WERI-Rb-1 (cell line): ENCODE results near the gene TBC1D2.
"Not testable (repeated sequence)": the region's sequence is repeated elsewhere in the genome, so short reads cannot be mapped to it uniquely, and the experiment has no call there.

Experiments used
- DNase-seq: peaks from one replicate; pipeline ENCODE4 v3.0.0-alpha.2; 2020
- H3K27ac ChIP-seq: fragments of 250-450 bp; sonication (Bioruptor Pico); 2 replicates; pipeline ENCODE4 v1.5.1; 2020; ENCODE audit warnings: mild to moderate bottlenecking, moderate library complexity
- H3K27me3 ChIP-seq: fragments of 250-450 bp; sonication (Bioruptor Pico); 2 replicates; pipeline ENCODE4 v1.5.1; 2021; ENCODE audit warnings: mild to moderate bottlenecking, low read depth, moderate library complexity; ENCODE audit not compliant: insufficient read depth, severe bottlenecking
- H3K36me3 ChIP-seq: fragments of 250-450 bp; sonication (Bioruptor Pico); 2 replicates; pipeline ENCODE4 v1.5.1; 2020; ENCODE audit warnings: mild to moderate bottlenecking, moderate library complexity
- H3K4me3 ChIP-seq: 2 replicates; pipeline ENCODE4 v1.5.1; 2011; ENCODE audit warnings: low read depth, mild to moderate bottlenecking, control low read depth, low read length
- H3K9me3 ChIP-seq: fragments of 250-450 bp; sonication (Bioruptor Pico); 2 replicates; pipeline ENCODE4 v1.5.1; 2021; ENCODE audit warnings: mild to moderate bottlenecking, moderate library complexity; ENCODE audit not compliant: severe bottlenecking
- TF ChIP-seq, protein P1 (sequence below): IDR thresholded peaks from 2 replicates; pipeline ENCODE4 v1.5.1; 2011; ENCODE audit warnings: low read depth, mild to moderate bottlenecking, control low read depth, inconsistent platforms, low read length

TBC1D2 gene

DNA sequence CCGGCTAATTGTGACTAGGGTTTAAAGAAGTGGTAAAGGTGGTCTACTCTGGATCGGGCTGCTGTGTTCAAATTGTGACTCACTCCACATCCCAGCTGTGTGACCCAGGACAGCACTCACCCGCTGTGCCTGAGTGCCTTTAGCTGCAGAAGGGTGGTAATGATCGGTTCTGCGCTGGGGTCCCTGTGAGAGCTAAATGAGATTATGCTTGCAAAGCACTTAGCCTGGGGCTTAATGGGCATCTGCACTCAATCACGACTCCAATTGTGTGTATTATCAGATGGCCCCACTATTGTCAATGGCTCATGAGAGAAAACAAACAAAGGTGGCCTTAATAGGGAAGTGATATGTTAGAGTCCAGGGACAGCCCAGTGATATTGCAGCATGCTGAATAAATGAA, 25.1 kb upstream of the TBC1D2 start:
- no peak overlapping the region for H3K27ac ChIP-seq
- no peak overlapping the region for H3K4me3 ChIP-seq
- TF ChIP-seq, protein P1, sequence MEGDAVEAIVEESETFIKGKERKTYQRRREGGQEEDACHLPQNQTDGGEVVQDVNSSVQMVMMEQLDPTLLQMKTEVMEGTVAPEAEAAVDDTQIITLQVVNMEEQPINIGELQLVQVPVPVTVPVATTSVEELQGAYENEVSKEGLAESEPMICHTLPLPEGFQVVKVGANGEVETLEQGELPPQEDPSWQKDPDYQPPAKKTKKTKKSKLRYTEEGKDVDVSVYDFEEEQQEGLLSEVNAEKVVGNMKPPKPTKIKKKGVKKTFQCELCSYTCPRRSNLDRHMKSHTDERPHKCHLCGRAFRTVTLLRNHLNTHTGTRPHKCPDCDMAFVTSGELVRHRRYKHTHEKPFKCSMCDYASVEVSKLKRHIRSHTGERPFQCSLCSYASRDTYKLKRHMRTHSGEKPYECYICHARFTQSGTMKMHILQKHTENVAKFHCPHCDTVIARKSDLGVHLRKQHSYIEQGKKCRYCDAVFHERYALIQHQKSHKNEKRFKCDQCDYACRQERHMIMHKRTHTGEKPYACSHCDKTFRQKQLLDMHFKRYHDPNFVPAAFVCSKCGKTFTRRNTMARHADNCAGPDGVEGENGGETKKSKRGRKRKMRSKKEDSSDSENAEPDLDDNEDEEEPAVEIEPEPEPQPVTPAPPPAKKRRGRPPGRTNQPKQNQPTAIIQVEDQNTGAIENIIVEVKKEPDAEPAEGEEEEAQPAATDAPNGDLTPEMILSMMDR = no peak
- peak; percentile 89 for DNase-seq
- H3K9me3 ChIP-seq = no peaks in the 10 kb centered on the region
- no peaks in the 10 kb centered on the region for H3K27me3 ChIP-seq
- H3K36me3 ChIP-seq = no peaks in the 10 kb centered on the region

DNA sequence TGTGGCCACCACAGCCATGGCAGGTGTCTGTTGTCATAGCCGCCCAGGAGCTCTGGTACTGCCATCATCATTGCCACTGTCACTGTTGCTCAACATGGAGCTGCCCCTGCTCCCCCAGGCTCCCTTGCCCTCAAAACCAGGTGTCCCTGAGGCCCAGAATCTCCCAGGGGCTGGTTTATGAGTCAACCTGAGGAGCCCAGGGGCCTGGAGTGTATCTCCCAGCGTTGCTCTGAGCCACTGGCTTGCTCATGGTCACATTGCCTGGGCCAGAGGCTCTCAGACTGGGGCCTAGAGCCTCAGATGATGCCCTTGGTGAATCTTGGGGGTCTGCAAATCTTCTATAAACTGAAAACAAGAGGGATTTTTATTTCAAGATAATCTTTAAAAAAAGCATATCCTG, 24.7 kb upstream of the TBC1D2 start:
- Histone ChIP-seq H3K4me3 (no peak overlapping the region), H3K9me3 (no peaks in the 10 kb centered on the region), H3K27ac (no peak overlapping the region), H3K27me3 (no peaks in the 10 kb centered on the region), H3K36me3 (no peaks in the 10 kb centered on the region)
- DNase-seq = no peak
- TF ChIP-seq, protein P1 = no peak

DNA sequence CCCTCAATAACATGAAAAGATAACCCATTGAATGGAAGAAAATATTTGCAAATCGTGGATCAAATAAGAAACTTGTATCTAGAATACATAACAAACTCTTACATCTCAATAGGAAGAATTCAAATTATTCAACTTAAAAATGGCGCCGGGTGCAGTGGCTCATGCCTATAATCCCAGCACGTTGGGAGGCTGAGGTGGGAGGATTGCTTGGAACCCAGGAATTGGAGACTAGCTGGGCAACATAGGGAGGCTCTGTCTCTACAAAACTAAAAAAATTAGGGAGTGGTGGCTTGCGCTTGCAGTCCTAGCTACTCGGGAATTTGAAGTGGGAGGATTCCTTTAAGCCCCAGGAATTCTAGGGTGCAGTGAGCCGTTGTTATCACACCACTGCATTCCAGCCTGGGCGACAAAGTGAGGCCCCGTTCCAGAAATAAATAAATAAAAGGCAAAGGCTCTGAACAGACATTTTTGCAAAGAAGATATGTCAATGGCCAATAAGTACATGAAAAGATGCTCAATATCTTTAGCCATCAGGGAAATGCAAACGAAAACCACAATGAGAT, 21.5 kb upstream of the TBC1D2 start:
- no peak for DNase-seq
- Histone ChIP-seq H3K4me3 (no peak overlapping the region), H3K9me3 (no peaks in the 10 kb centered on the region), H3K27ac (no peak overlapping the region), H3K27me3 (no peaks in the 10 kb centered on the region), H3K36me3 (no peaks in the 10 kb centered on the region)
- TF ChIP-seq, protein P1 = no peak

DNA sequence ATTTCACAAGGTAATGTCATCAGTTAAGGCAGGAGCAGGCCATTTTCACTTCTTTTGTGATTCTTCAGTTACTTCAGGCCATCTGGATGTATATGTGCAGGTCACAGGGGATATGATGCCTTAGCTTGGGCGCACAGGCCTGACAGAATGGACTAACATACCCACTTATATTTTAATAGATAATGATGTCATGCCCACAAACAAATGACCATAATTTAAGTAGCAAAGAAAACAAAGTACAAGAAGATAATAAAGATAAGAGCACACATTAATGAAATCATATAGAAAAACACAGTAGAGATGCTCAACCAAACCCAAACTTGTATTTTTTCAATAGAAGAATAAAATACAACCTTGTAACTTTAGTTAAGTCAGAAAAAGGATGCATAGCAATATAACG, 19.7 kb upstream of the TBC1D2 start:
- H3K27me3 ChIP-seq = no peaks in the 10 kb centered on the region
- DNase-seq = no peak
- H3K9me3 ChIP-seq = no peaks in the 10 kb centered on the region
- H3K36me3 ChIP-seq = no peaks in the 10 kb centered on the region
- H3K4me3 ChIP-seq = no peak overlapping the region
- H3K27ac ChIP-seq = no peak overlapping the region
- TF ChIP-seq, protein P1 = no peak

DNA sequence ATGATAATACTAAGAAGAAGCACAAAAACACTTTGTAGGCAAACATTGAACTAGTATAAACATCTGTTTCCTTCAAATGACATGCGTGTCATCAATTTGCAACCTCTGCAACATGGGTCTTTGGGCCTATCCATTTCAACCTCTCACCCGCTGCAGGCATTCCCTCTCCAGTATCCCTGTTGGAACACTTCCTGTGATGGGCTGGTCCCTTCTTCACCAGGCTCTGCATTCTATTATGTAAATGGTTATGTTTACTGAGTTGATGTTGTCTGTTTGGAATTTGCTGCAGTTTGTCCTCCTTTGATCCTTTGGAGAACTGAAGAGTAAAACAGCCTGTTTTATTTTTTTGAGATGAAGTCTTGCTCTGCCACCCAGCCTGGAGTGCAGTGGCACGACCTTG, 16.6 kb upstream of the TBC1D2 start:
- no peak overlapping the region for H3K4me3 ChIP-seq
- no peak overlapping the region for H3K27ac ChIP-seq
- DNase-seq = no peak
- TF ChIP-seq, protein P1 = no peak
- H3K36me3 ChIP-seq = no peaks in the 10 kb centered on the region
- no peaks in the 10 kb centered on the region for H3K27me3 ChIP-seq
- no peaks in the 10 kb centered on the region for H3K9me3 ChIP-seq

DNA sequence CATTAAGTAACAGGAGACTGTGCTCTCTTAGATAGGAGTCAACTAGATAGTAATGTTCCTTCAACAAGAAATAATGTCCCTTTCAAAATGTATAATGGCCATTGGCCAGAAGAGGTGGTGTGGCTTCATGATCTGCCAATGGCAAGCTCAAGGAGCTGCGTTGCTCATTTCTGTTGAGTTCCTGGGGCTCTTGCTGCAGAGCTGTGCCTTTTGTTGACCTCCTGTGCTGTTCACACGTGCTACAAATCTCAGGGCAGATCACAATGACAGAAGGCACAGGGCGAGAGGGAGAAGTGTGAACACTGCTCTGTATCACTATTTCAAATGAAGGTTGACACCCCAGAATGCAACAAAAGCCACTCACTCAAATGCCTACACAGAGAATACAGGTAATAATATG, 16.0 kb upstream of the TBC1D2 start:
- no peaks in the 10 kb centered on the region for H3K36me3 ChIP-seq
- H3K27me3 ChIP-seq = no peaks in the 10 kb centered on the region
- DNase-seq = no peak
- TF ChIP-seq, protein P1 = no peak
- H3K4me3 ChIP-seq = no peak overlapping the region
- no peaks in the 10 kb centered on the region for H3K9me3 ChIP-seq
- no peak overlapping the region for H3K27ac ChIP-seq

DNA sequence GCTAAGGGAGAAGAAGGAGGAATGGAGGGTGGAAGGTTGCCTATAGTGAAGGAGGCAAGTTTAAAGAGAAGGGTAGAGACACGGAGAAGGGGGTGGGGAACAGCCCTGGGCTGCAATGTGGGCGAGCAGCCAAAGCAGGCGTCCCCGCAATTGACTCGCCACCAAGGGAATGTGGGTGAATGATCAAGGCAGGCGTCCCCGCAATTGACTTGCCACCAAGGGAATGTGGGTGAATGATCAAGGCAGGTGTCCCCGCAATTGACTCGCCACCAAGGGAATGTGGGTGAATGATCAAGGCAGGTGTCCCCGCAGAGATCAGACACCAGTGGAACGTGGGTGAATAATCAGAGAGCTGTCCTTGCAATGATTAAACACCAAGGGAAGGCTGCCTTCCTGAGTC, 14.8 kb upstream of the TBC1D2 start:
- not testable (repeated sequence) for H3K27me3 ChIP-seq, H3K4me3 ChIP-seq, H3K9me3 ChIP-seq, DNase-seq, H3K36me3 ChIP-seq, H3K27ac ChIP-seq

DNA sequence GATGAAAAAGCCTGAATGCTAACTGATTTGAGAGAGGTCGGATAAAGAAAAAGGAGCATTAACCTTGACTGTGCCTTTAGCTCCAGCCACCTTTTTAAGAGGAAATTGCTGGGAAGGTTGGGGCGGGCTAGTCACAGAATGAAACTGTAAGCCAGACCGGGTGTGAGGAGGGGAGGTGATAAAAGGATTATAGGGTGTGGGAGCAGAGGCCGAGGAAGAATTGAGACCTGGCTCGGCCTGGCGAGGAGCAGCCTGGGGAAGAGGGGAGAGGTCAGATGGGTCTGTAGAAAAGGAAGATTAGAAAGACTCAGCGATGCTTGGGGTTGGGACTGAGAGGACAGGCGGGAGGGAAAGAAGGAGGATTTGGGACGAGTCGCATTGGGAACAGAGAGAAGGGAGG, 14.2 kb upstream of the TBC1D2 start:
- H3K4me3 ChIP-seq = not testable (repeated sequence)

DNA sequence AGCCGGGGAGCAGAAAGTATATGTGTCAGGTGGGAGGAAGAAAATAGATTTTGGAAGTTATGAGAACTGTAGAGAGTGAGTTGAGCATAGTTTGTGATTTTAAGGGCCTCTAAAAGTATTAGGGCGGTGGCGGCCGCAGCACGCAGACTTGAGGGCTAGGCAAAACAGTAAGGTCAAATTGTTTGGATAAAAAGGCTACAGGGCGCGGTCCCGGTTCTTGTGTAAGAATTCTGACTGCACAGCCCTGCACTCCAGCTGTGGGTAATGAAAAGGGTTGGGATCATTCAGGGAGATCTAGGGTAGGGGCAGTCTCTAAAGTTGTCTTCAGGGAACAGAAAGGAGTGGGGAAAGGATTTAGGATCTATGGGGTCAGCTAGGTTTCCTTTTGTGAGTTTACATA, 12.1 kb upstream of the TBC1D2 start:
- not testable (repeated sequence) for H3K4me3 ChIP-seq, H3K27ac ChIP-seq, H3K36me3 ChIP-seq, H3K9me3 ChIP-seq, DNase-seq, H3K27me3 ChIP-seq

More for the DNA sequence above, 14.2 kb upstream of the TBC1D2 start:
- not testable (repeated sequence) for H3K36me3 ChIP-seq, H3K27me3 ChIP-seq, H3K27ac ChIP-seq, H3K9me3 ChIP-seq
- DNase-seq = peak; percentile 72
